Osteoblast (primary cell): ENCODE results near the gene PRPH2. TPM values are rescaled to one million over a fixed set of nuclear protein-coding genes. Genes with fewer than 3 reads are reported as not detected.

Source experiments
- DNase-seq: peaks from one replicate; pipeline ENCODE4 v3.0.0; 2011; ENCODE audit warnings: low spot score, mixed read lengths; ENCODE audit not compliant: insufficient read length; ENCODE audit errors: missing footprints
- H2AFZ ChIP-seq: 2 replicates; pipeline ENCODE4 v1.6.0; 2011; ENCODE audit warnings: mild to moderate bottlenecking, low read length
- H3K27ac ChIP-seq: 2 replicates; pipeline ENCODE4 v1.5.1; 2011; ENCODE audit warnings: mild to moderate bottlenecking, low read depth, low read length, moderate library complexity
- H3K27me3 ChIP-seq: 2 replicates; pipeline ENCODE4 v1.6.0; 2012; ENCODE audit warnings: mild to moderate bottlenecking, control low read depth, inconsistent platforms, low read length, moderate library complexity; ENCODE audit not compliant: insufficient read depth
- H3K36me3 ChIP-seq: 2 replicates; pipeline ENCODE4 v1.5.1; 2011; ENCODE audit warnings: mild to moderate bottlenecking, low read length, control low read depth, moderate library complexity; ENCODE audit not compliant: insufficient read depth
- H3K4me1 ChIP-seq: 2 replicates; pipeline ENCODE4 v1.5.1; 2011; ENCODE audit warnings: mild to moderate bottlenecking, low read length, control low read depth, moderate library complexity; ENCODE audit not compliant: insufficient read depth
- H3K4me2 ChIP-seq: 2 replicates; pipeline ENCODE4 v1.6.0; 2011; ENCODE audit warnings: mild to moderate bottlenecking, low read length; ENCODE audit not compliant: insufficient read depth
- H3K4me3 ChIP-seq: fragments of 200-600 bp; sonication (generic); 3 replicates; pipeline ENCODE4 v1.5.1; 2012; ENCODE audit warnings: mild to moderate bottlenecking, low read length, inconsistent platforms; ENCODE audit not compliant: insufficient read depth
- H3K79me2 ChIP-seq: 2 replicates; pipeline ENCODE4 v1.6.0; 2012; ENCODE audit warnings: mild to moderate bottlenecking, low read length, control low read depth, inconsistent platforms; ENCODE audit not compliant: insufficient read depth
- H3K9me3 ChIP-seq: 2 replicates; pipeline ENCODE4 v1.5.1; 2011; ENCODE audit warnings: low read depth, low read length, control low read depth
- H4K20me1 ChIP-seq: 2 replicates; pipeline ENCODE4 v1.6.0; 2012; ENCODE audit warnings: mild to moderate bottlenecking, low read length, control low read depth; ENCODE audit not compliant: insufficient read depth
- CTCF ChIP-seq: IDR thresholded peaks from 2 replicates; pipeline ENCODE4 v1.5.1; 2011; ENCODE audit warnings: mild to moderate bottlenecking, low read depth, low read length, moderate library complexity; ENCODE audit errors: extremely low read depth
- total RNA-seq: library from RNA; depleted of rRNA; stranded (reverse); fragments of >200 nt; gene quantifications from 2 replicates; pipeline ENCODE4 v1.2.3, GENCODE V29; 2012

PRPH2 gene
- total RNA-seq, 1 donor = 3.3 TPM

- H3K27ac ChIP-seq = peak overlapping the region; percentile 6
- H2AFZ ChIP-seq = peak overlapping the region; percentile 55
- no peak overlapping the region for H3K4me3 ChIP-seq
- H3K4me1 ChIP-seq = peaks cover 7% of the 10 kb centered on the region
- H4K20me1 ChIP-seq = no peaks in the 10 kb centered on the region
- H3K79me2 ChIP-seq = no peaks in the 10 kb centered on the region
- DNase-seq = no peak
- no peaks in the 10 kb centered on the region for H3K9me3 ChIP-seq
- H3K27me3 ChIP-seq = no peaks in the 10 kb centered on the region
- H3K4me2 ChIP-seq = peak overlapping the region; percentile 96
- no peak for TF ChIP-seq CTCF
- H3K36me3 ChIP-seq = no peaks in the 10 kb centered on the region
Observed at GRCh38 chr6:42726026-42726425, 3.6 kb upstream of the PRPH2 start.

- H2AFZ ChIP-seq = no peak overlapping the region
- no peak overlapping the region for H3K4me3 ChIP-seq
- H3K36me3 ChIP-seq = no peaks in the 10 kb centered on the region
- DNase-seq = peak; percentile 63
- no peak for TF ChIP-seq CTCF
- no peaks in the 10 kb centered on the region for H3K9me3 ChIP-seq
- H3K27me3 ChIP-seq = no peaks in the 10 kb centered on the region
- no peaks in the 10 kb centered on the region for H4K20me1 ChIP-seq
- no peak overlapping the region for H3K27ac ChIP-seq
- no peaks in the 10 kb centered on the region for H3K79me2 ChIP-seq
- H3K4me1 ChIP-seq = peaks cover 11% of the 10 kb centered on the region
- H3K4me2 ChIP-seq = no peak overlapping the region
Observed at GRCh38 chr6:42724825-42725224, 2.4 kb upstream of the PRPH2 start.

- H3K79me2 ChIP-seq = no peaks in the 10 kb centered on the region
- no peak overlapping the region for H3K27ac ChIP-seq
- no peaks in the 10 kb centered on the region for H3K27me3 ChIP-seq
- H3K4me1 ChIP-seq = peaks cover 4% of the 10 kb centered on the region
- H2AFZ ChIP-seq = no peak overlapping the region
- no peaks in the 10 kb centered on the region for H3K9me3 ChIP-seq
- TF ChIP-seq CTCF = no peak
- H3K4me2 ChIP-seq = no peak overlapping the region
- no peaks in the 10 kb centered on the region for H4K20me1 ChIP-seq
- peak; percentile 63 for DNase-seq
- no peaks in the 10 kb centered on the region for H3K36me3 ChIP-seq
- H3K4me3 ChIP-seq = no peak overlapping the region
Observed at GRCh38 chr6:42720739-42721138, 1.7 kb downstream of the PRPH2 start.

GRCh38 chr6:42715871-42716270, 6.5 kb downstream of the PRPH2 start:
- H3K36me3 ChIP-seq = no peaks in the 10 kb centered on the region
- no peak for DNase-seq
- peaks cover 4% of the 10 kb centered on the region for H3K4me1 ChIP-seq
- H3K4me2 ChIP-seq = no peak overlapping the region
- no peak overlapping the region for H3K27ac ChIP-seq
- no peaks in the 10 kb centered on the region for H3K27me3 ChIP-seq
- no peak for TF ChIP-seq CTCF
- no peak overlapping the region for H2AFZ ChIP-seq
- H3K4me3 ChIP-seq = no peak overlapping the region
- peaks cover 6% of the 10 kb centered on the region for H3K9me3 ChIP-seq
- H4K20me1 ChIP-seq = no peaks in the 10 kb centered on the region
- H3K79me2 ChIP-seq = no peaks in the 10 kb centered on the region
